WTC11 (cell line): ENCODE results near the gene PASD1. TPM values are rescaled to one million over a fixed set of nuclear protein-coding genes. Genes with fewer than 3 reads are reported as not detected.
A peak's percentile ranks its signal among the peaks of the same experiment; 100 is the strongest.

Source experiments
- ATAC-seq: fragments of 200-7000 bp; cut with Tn5 transposase; 2 replicates; pipeline ENCODE4 v1.10.0; 2021; ENCODE audit warnings: mild to moderate bottlenecking, moderate library complexity
- CTCF ChIA-PET: fragments of 300-600 bp; sonication (Branson Sonifier 250); formaldehyde crosslinking; loops from one replicate; lab custom pipeline; 2021; ENCODE audit warnings: antibody characterized with exemption; lab: Charles Lee
- POLR2A ChIA-PET: fragments of 350-600 bp; sonication (Branson Sonifier 250); formaldehyde crosslinking; loops from one replicate; lab custom pipeline; 2021; ENCODE audit warnings: antibody characterized with exemption; lab: Charles Lee
- DNase-seq: peaks from one replicate; pipeline ENCODE4 v3.0.0; 2021; ENCODE audit warnings: low spot score
- H3K27ac Mint-ChIP-seq: 2 replicates; pipeline ENCODE4 v1.8.0; 2021; ENCODE audit warnings: mixed read lengths
- H3K27me3 Mint-ChIP-seq: 2 replicates; pipeline ENCODE4 v1.8.0; 2021; ENCODE audit warnings: low read depth, mild to moderate bottlenecking, moderate library complexity, mixed read lengths
- H3K36me3 Mint-ChIP-seq: 2 replicates; pipeline ENCODE4 v1.8.0; 2021; ENCODE audit warnings: mixed read lengths
- H3K4me1 Mint-ChIP-seq: 2 replicates; pipeline ENCODE4 v1.8.0; 2022; ENCODE audit warnings: mixed read lengths
- H3K4me3 Mint-ChIP-seq: 2 replicates; pipeline ENCODE4 v1.8.0; 2021; ENCODE audit warnings: mild to moderate bottlenecking, moderate library complexity, mixed read lengths
- H3K9me3 Mint-ChIP-seq: 2 replicates; pipeline ENCODE4 v1.8.0; 2021; ENCODE audit warnings: mixed read lengths
- ARID4B ChIP-seq: sonication (generic); formaldehyde crosslinking; IDR thresholded peaks from 2 replicates; pipeline ENCODE4 v1.8.0; 2023; ENCODE audit warnings: missing genetic modification reagents, mild to moderate bottlenecking, borderline replicate concordance
- CREB1 ChIP-seq: sonication (generic); formaldehyde crosslinking; IDR thresholded peaks from 2 replicates; pipeline ENCODE4 v1.8.0; 2023; ENCODE audit warnings: mild to moderate bottlenecking, missing genetic modification reagents
- EMX1 ChIP-seq: fragments of 250-450 bp; sonication (Bioruptor Pico); IDR thresholded peaks from 2 replicates; pipeline ENCODE4 v1.8.0; 2021; ENCODE audit warnings: mild to moderate bottlenecking
- ESRRA ChIP-seq: sonication (generic); formaldehyde crosslinking; IDR thresholded peaks from 2 replicates; pipeline ENCODE4 v1.8.1; 2022; ENCODE audit warnings: mild to moderate bottlenecking, missing genetic modification reagents, borderline replicate concordance
- FOXP4 ChIP-seq: sonication (generic); formaldehyde crosslinking; IDR thresholded peaks from 2 replicates; pipeline ENCODE4 v1.8.0; 2022; ENCODE audit warnings: mild to moderate bottlenecking, missing genetic modification reagents
- GTF2I ChIP-seq: fragments of 250-450 bp; sonication (Bioruptor Pico); conservative IDR thresholded peaks from 2 replicates; pipeline ENCODE4 v1.4.0; 2021; ENCODE audit warnings: mild to moderate bottlenecking
- HMGA2 ChIP-seq: fragments of 250-450 bp; sonication (Bioruptor Pico); IDR thresholded peaks from 2 replicates; pipeline ENCODE4 v1.4.0; 2021; ENCODE audit warnings: mild to moderate bottlenecking, moderate library complexity
- HMGXB4 ChIP-seq: sonication (generic); formaldehyde crosslinking; IDR thresholded peaks from 2 replicates; pipeline ENCODE4 v1.8.1; 2023; ENCODE audit warnings: mild to moderate bottlenecking, moderate library complexity, missing genetic modification reagents
- NR1H2 ChIP-seq: sonication (generic); formaldehyde crosslinking; IDR thresholded peaks from 2 replicates; pipeline ENCODE4 v1.9.0; 2021; ENCODE audit warnings: mild to moderate bottlenecking, moderate library complexity, missing genetic modification reagents
- SMAD4 ChIP-seq: sonication (generic); formaldehyde crosslinking; IDR thresholded peaks from 2 replicates; pipeline ENCODE4 v1.8.0; 2022; ENCODE audit warnings: mild to moderate bottlenecking, missing genetic modification reagents
- TEAD4 ChIP-seq: sonication (generic); formaldehyde crosslinking; IDR thresholded peaks from 2 replicates; pipeline ENCODE4 v1.8.0; 2022; ENCODE audit warnings: mild to moderate bottlenecking, missing genetic modification reagents
- ZMAT4 ChIP-seq: fragments of 250-450 bp; sonication (Bioruptor Pico); IDR thresholded peaks from 2 replicates; pipeline ENCODE4 v1.9.0; 2021; ENCODE audit warnings: mild to moderate bottlenecking
- ZNF219 ChIP-seq: sonication (generic); formaldehyde crosslinking; IDR thresholded peaks from 2 replicates; pipeline ENCODE4 v1.8.0; 2023; ENCODE audit warnings: missing genetic modification reagents, mild to moderate bottlenecking, borderline replicate concordance
- ZNF232 ChIP-seq: sonication (generic); formaldehyde crosslinking; IDR thresholded peaks from 2 replicates; pipeline ENCODE4 v1.8.0; 2022; ENCODE audit warnings: mild to moderate bottlenecking, missing genetic modification reagents
- ZNF396 ChIP-seq: fragments of 250-450 bp; sonication (Bioruptor Pico); IDR thresholded peaks from 2 replicates; pipeline ENCODE4 v1.8.0; 2021; ENCODE audit warnings: mild to moderate bottlenecking, moderate library complexity, borderline replicate concordance
- ZNF423 ChIP-seq: fragments of 250-450 bp; sonication (Bioruptor Pico); IDR thresholded peaks from 2 replicates; pipeline ENCODE4 v2.1.2; 2022; ENCODE audit warnings: mild to moderate bottlenecking, moderate library complexity
- total RNA-seq: library from RNA; stranded (reverse); gene quantifications from 3 replicates; pipeline ENCODE4 v1.2.3, GENCODE V29; 2021
- TF ChIP-seq, protein P1 (sequence below): sonication (generic); formaldehyde crosslinking; IDR thresholded peaks from 2 replicates; pipeline ENCODE4 v1.8.1; 2022; ENCODE audit warnings: mild to moderate bottlenecking, missing genetic modification reagents, moderate library complexity, borderline replicate concordance
- TF ChIP-seq, protein P2 (sequence below): fragments of 250-450 bp; sonication (Bioruptor Pico); IDR thresholded peaks from 2 replicates; pipeline ENCODE4 v1.8.0; 2021; ENCODE audit warnings: mild to moderate bottlenecking
- TF ChIP-seq, protein P3 (sequence below): sonication (generic); formaldehyde crosslinking; IDR thresholded peaks from 2 replicates; pipeline ENCODE4 v1.8.0; 2022; ENCODE audit warnings: mild to moderate bottlenecking, missing genetic modification reagents
- TF ChIP-seq, protein P4 (sequence below): fragments of 200-600 bp; IDR thresholded peaks from 2 replicates; pipeline ENCODE4 v1.8.0; 2022; ENCODE audit warnings: antibody characterized with exemption

PASD1 gene
- total RNA-seq, 1 experiment from 2014 or later, result not detected

DNA sequence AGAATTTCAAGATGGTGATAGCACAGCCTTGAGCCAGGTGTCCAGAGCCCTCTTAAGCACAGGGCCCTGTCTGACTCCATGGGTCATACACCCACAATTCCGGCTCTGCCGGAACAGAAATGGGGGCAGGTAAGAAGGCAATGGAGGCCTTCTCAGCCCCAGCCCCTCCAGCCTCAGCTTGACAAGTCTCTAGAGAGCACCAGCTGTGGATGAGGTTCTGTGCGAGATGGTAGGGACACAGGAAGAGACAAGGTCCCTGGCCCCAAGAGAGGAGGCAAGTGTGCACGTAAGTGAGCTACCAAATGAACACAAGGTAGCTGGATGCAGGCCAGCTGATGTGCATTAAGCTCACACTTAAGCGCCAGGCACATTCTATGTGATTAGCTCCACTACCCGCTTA is 129.3 kb downstream of the PASD1 start:
- no peak for DNase-seq
- no peaks in the 10 kb centered on the region for H3K9me3 Mint-ChIP-seq
- peaks cover 13% of the 10 kb centered on the region for H3K27me3 Mint-ChIP-seq
- H3K4me1 Mint-ChIP-seq, result peaks cover 14% of the 10 kb centered on the region
- H3K4me3 Mint-ChIP-seq, result no peak overlapping the region
- ChIA-PET CTCF (no interaction called here), POLR2A (no interaction called here)
- H3K27ac Mint-ChIP-seq, result no peak overlapping the region
- no peaks in the 10 kb centered on the region for H3K36me3 Mint-ChIP-seq
- TF ChIP-seq, protein P1, sequence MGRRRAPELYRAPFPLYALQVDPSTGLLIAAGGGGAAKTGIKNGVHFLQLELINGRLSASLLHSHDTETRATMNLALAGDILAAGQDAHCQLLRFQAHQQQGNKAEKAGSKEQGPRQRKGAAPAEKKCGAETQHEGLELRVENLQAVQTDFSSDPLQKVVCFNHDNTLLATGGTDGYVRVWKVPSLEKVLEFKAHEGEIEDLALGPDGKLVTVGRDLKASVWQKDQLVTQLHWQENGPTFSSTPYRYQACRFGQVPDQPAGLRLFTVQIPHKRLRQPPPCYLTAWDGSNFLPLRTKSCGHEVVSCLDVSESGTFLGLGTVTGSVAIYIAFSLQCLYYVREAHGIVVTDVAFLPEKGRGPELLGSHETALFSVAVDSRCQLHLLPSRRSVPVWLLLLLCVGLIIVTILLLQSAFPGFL (CRISPR knock-in tag), result no peak
- no peak for TF ChIP-seq ZNF232 (CRISPR knock-in tag)
- TF ChIP-seq TEAD4 (CRISPR knock-in tag), result no peak
- TF ChIP-seq ZMAT4 (CRISPR knock-in tag), result no peak
- TF ChIP-seq CREB1 (CRISPR knock-in tag), result no peak
- TF ChIP-seq GTF2I (CRISPR knock-in tag), result no peak
- TF ChIP-seq ARID4B (CRISPR knock-in tag), result no peak
- ATAC-seq, result no peak

DNA sequence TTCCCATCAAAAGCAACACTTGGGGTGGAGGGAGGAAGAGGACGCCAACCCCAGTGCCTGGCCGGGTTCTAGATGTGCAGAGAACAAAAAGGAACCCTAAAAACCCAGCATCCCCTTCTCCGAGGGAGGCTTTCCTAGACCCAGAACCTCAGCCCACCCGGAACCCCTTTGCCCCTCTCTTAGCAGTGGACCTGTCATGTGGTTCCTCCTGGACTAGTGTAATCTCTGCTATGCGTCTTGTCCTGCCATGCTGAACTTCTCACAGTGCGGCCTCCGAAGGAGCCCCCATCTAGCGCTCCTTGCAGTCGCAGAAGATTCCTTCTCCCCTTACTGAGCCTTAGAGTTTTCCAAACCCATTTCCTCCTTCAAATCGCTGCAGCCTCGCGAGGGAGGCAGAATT is 130.6 kb downstream of the PASD1 start:
- Mint-ChIP-seq H3K9me3 (no peaks in the 10 kb centered on the region), H3K36me3 (no peaks in the 10 kb centered on the region), H3K27me3 (peaks cover 13% of the 10 kb centered on the region), H3K27ac (no peak overlapping the region), H3K4me1 (peaks cover 14% of the 10 kb centered on the region), H3K4me3 (peak overlapping the region; percentile 59)
- CTCF ChIA-PET, result no interaction called here
- TF ChIP-seq ESRRA (CRISPR knock-in tag) (no peak), FOXP4 (CRISPR knock-in tag) (no peak), NR1H2 (CRISPR knock-in tag) (no peak), ZNF423 (CRISPR knock-in tag) (no peak), HMGA2 (no peak), EMX1 (CRISPR knock-in tag) (no peak), SMAD4 (CRISPR knock-in tag) (no peak), HMGXB4 (CRISPR knock-in tag) (no peak), ZNF219 (CRISPR knock-in tag) (no peak), ZNF396 (no peak)
- TF ChIP-seq, protein P2, sequence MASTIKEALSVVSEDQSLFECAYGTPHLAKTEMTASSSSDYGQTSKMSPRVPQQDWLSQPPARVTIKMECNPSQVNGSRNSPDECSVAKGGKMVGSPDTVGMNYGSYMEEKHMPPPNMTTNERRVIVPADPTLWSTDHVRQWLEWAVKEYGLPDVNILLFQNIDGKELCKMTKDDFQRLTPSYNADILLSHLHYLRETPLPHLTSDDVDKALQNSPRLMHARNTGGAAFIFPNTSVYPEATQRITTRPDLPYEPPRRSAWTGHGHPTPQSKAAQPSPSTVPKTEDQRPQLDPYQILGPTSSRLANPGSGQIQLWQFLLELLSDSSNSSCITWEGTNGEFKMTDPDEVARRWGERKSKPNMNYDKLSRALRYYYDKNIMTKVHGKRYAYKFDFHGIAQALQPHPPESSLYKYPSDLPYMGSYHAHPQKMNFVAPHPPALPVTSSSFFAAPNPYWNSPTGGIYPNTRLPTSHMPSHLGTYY (CRISPR knock-in tag), result no peak
- TF ChIP-seq, protein P3, sequence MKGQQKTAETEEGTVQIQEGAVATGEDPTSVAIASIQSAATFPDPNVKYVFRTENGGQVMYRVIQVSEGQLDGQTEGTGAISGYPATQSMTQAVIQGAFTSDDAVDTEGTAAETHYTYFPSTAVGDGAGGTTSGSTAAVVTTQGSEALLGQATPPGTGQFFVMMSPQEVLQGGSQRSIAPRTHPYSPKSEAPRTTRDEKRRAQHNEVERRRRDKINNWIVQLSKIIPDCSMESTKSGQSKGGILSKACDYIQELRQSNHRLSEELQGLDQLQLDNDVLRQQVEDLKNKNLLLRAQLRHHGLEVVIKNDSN, result no peak
- TF ChIP-seq, protein P1 (CRISPR knock-in tag), result no peak
- TF ChIP-seq, protein P4, sequence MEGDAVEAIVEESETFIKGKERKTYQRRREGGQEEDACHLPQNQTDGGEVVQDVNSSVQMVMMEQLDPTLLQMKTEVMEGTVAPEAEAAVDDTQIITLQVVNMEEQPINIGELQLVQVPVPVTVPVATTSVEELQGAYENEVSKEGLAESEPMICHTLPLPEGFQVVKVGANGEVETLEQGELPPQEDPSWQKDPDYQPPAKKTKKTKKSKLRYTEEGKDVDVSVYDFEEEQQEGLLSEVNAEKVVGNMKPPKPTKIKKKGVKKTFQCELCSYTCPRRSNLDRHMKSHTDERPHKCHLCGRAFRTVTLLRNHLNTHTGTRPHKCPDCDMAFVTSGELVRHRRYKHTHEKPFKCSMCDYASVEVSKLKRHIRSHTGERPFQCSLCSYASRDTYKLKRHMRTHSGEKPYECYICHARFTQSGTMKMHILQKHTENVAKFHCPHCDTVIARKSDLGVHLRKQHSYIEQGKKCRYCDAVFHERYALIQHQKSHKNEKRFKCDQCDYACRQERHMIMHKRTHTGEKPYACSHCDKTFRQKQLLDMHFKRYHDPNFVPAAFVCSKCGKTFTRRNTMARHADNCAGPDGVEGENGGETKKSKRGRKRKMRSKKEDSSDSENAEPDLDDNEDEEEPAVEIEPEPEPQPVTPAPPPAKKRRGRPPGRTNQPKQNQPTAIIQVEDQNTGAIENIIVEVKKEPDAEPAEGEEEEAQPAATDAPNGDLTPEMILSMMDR, result no peak
- ATAC-seq (no peak), DNase-seq (no peak)
- POLR2A ChIA-PET, result no interaction called here
